NCI-H446 (cell line): Measurements from ENCODE around the gene GABRR2.
"Not testable (repeated sequence)": the region's sequence is repeated elsewhere in the genome, so short reads cannot be mapped to it uniquely, and the experiment has no call there.

Source experiments
- DNase-seq, 2 experiments: peaks; one replicate each; lab custom pipeline; 2025; lab: John Stamatoyannopoulos, UW

GABRR2 gene

DNA sequence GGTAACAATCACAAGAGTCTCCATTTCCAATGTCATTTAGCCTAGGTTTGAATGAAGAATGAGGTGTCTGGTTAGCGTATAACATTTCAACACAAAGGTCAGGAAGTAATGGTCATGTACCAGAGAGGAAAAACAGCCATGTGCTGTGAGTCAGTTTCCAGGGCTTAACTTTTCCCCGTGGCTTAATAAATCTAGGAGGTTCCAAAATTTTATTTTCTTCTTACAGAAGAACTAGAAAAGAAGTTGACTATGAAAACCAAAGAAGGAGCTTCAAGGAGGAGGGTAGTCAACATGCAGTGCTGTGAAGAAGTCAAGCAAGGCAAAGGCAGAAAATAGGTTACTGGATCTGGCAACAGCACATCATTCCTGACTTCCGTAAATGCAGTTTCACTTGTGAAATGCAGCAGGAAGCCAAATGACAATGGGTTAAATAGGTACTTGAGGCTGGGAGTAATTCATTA is 8.4 kb upstream of the GABRR2 start:
- DNase-seq, result no peak

DNA sequence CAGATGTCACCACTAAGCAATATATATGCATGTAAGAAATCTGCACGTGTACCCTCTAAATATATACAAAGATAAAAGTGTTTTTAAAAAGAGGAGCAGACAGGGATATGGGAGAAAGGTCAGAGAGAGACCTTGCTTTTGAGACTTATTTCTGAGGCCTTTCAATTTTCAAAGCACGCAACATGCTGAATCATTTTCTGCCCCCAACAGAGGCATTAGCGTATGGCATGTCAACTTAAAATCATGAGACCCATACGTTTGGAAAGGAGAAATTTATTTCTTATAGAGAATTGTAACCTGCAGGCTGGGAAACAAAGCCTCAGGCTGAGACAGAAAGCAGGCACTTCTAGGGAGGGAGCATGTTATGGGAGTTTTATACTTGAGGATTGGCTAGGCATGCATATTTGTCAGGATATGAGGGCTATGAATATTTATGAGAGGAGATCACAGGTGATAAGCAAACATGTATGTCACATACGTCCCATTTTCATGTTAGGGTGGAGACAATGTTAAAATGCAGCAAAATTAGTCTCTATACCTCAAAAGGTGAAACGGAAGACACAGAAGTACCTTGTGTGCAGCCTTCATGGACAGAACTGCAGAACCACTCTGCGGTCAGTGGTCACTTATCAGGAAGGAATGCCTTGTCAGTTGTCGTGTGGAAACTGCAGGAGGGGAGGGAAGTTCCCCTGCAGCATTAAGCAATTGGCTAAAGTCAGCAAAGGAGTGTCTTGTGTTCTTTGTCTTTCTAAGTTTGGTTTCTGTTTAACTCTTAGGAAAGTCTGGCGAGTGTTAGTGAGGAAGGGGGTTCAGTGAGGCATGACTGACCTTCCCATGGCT is 6.3 kb upstream of the GABRR2 start:
- DNase-seq, result no peak

DNA sequence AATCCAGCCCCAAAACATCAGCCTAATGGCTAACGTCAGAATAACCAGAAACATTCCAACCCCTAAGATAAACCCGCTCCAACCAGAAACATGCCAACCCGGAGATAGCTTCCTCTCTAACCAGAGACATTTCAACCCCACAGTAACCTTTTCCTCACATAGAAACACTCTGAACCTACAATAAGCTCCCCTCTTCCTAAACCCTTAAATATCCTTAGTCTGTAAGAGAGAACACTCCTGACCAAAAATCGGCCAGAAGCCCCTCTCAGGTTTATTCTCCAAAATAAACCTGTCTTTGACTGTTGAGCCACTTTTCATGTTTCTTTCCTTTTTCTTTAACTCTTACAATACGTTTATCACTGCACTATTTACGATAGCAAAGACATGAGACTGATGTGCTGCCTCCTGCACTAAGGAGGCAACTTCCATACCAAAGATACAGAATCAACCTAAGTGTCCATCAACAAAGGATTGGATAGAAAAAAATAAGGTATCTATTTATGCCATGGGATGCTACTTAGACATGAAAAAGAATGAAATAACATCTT is 5.0 kb upstream of the GABRR2 start:
- no peak for DNase-seq

DNA sequence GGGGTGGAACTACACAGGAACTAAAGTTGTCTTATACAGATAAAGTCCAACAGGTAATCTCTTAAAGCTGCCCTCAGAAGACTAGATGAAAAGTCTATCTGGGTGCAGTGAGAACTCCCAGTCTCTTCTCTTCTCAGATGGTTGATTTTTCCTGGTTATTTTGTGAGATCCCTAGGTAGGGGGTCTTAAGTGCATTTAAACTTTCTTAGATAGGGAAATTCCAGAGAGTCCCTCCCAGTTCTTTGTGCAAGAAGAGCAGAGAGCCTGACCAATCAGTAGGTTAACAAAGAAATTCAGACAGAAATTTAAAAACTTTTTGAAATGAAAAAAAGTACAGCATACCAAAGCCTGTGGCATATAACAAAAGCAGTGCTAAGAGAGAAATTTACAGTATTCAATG is 2.0 kb upstream of the GABRR2 start:
- DNase-seq, result no peak

DNA sequence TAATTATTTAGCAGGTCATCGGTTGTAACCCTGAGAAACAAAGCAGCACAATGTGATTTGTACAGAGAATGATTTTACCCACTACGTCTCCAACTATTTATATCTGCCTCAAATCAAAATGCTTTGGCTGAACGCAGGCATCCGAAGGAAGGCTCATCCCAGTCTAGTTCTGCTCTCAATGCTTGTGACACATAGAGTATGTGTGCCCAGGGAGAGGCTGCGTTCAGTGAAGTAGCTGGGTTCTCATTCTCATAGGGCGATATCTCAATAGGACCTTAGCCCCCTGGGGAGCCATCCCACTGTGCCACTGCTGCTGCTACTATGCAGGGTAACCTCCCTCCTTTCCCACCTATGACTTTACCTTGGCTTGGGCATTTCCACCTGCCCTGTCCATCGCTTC is 407 bp downstream of the GABRR2 start:
- no peak for DNase-seq

DNA sequence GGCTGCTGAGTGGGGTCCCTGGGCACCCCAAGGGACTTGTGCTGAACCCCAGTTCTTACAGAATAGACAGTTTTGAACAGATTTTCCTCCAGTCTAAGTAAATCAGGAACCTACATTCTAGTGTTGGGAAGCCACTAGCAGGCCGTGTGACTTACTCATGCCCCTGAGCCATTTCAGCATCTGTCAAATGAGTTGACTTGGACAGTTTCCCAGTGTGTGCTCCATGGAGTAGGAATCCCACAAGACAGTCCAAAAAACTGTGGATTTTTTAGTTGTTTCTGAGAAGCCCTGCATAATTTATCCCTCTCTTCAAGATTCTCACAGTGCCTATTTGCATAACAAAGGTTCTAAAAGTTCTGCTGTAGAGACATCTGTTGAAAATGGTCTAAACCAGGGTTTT is 2.1 kb downstream of the GABRR2 start:
- peak; percentile 68 to 90 for DNase-seq

DNA sequence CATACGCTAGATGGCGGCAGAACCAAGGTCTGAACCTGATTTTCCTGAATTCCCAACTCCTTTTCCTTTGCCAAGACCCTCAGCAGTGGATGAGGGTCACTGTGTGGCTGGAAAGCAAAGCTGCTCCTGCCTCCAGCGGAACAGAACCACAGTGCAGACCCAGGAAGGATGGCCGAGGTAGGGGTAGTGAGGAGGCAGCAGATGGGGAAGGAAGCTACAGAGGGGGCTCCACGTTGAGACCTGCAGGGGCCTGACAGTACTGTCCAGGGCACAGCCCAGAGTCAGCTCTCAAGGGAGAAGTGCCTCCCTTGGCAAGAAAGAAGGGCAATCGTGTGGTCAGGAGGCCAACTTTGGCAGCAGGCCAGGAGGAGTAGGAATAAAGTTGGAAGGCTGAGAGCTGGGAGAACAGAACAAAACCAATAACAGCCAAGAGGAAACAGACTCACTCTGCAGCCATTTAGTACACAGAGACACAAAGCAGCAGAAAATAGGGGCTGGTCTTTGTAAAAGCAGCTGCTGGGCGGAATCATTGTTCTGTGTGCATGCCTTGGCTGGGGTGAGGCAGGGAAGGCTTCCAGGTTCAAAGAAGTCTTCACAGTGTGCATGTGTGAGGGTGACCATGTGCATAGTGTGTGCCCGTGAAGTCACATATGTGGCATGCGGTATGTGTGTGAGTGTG is 3.1 kb downstream of the GABRR2 start:
- peak; percentile 12 to 47 for DNase-seq

DNA sequence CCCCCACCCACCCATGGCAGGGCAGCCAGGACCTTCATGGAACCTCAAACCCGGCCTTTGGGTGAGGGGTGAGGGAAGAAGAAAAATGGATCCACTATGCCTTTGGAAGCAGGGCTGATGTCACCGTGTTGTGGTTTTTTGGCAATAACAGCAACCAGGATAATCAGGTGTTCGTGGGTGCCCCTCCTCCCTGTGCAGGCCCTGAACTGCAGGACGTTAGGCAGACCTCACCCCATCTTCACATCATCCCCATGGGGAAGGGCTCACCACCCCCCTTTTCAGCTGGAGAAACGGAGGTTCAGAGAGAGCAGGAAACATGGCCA is 3.6 kb downstream of the GABRR2 start:
- no peak for DNase-seq

DNA sequence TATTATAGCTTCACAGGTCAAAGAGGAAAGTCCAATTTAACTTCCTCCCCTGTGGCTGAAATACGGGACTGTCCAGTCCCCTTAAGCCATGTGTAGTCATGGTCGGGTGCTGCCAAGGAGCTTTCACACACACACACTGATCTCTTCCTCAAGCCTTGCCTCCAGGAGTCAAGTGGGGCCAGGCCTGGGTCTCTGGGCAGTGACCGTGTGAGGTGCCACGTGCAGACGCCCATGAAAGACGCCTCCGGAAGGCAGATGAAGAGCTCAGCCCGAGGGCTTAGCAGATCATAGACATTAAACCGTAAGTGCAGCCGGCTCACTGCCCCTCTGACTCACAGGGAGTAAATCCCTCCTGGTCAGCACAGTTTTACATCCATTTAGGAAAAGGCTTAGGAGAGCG is 4.2 kb downstream of the GABRR2 start:
- no peak for DNase-seq

DNA sequence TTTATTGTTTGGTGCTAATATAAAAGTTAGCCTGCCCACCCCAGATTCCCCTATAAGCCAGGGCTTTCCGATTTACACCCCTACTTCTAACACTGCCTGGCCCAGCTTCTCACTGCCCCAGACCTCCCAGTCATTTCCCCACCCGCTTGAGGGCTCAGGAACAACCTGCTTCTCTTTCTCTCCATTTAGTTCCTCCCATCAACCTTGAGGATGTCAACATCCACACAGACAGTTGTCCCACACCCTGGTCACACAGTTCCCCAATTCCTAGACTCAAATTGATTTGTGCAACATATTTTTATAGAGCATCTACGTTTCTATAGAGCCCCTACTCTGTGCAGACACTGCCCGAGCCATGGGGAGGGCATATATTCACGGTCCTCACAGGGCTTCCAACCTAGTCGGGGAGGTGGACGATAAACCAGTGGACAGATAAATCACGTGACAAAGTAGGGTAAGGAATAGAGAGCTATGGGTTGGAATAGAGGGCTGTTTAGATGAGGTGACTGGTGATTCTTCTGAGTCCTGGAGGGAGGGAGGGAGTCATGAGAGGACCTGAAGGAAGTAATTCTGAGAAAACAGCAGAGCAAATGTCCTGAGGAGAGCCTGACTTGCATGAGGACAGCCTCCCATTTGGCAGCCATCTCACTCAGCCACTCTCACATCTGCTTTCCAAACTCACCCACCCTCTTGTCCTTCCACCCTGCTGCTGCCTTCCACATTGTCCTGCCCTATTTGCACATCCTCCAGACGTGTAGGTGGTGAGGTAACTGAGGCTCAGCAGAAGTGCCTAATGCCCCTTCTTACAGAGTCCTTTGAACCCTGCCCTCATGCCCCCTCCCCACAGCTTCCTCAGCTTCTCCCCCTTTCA is 6.3 kb downstream of the GABRR2 start:
- no peak for DNase-seq

DNA sequence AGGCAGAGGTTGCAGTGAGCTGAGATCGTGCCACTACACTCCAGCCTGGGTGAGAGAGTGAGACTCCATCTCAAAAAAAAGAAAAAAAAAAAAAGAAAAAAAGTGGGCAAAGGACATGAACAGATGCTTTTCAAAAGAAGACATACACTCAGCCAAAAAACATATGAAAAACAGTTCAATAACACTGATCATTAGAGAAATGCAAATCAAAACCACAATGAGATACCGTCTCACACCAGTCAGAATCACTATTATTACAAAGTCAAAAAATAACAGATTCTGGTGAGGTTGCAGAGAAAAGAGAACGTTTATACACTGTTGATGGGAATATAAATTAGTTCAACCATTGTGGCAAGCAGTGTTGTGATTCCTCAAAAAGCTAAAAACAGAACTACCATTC is 10.6 kb downstream of the GABRR2 start:
- DNase-seq, result not testable (repeated sequence)

DNA sequence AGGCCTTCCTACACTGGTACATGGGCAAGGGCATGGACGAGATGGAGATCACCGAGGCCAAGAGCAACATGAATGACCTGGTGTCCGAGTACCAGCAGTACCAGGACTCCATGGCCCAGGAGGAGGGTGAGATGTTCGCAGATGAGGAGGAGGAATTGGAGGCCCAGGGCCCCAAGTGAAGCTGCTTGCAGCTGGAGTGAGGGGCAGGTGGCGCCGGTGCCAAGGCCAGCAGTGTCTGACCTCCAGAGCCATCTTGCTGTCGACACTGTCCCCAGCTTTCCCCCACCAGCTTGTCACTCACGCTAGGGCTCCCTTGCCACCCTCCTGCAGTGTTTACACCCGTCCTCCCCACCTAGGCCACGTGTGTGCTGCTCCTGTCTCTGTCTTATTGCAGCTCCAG is 12.2 kb downstream of the GABRR2 start:
- no peak for DNase-seq

DNA sequence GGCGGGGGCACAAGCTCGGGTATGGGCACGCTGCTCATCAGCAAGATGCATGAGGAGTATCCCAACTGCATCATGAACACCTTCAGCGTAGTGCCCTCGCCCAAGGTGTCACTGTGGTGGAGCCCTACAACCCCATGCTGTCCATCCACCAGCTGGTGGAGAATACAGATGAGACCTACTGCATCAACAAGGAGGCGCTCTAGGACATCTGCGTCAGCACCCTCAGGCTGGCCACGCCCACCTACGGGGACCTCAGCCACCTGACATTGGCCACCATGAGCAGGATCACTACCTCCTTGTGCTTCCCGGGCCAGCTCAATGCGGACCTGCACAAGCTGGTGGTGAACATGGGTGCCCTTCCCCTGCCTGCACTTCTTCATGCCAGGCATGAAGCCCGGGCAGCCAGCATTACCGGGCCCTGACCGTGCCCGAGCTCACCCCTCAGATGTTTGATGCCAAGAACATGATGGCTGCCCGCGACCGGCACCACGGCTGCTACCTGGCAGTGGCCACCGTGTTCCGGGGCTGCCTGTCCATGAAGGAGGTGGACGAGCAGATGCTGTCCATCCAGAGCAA is 12.8 kb downstream of the GABRR2 start:
- no peak for DNase-seq

DNA sequence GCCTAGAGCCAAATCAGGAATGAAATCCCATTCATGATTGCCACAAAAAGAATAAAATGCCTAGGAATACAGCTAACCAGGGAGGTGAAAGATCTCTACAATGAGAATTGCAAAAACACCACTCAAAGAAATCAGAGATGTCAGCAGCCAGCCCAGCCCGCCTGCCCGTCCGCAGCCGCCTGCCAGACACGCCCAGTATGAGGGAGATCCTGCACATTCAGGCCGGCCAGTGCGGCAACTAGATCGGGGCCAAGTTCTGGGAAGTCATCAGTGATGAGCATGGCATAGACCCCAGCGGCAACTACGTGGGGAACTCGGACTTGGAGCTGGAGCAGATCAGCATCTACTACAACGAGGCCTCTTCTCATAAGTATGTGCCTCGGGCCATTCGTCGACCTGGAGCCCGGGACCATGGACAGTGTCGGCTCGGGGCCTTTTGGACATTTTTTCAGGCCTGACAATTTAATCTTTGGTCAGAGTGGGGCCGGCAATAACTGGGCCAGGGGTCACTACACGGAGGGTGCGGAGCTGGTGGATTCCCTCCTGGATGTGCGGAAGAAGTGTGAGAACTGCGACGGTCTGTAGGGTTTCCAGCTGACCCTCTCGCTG is 13.4 kb downstream of the GABRR2 start:
- no peak for DNase-seq

DNA sequence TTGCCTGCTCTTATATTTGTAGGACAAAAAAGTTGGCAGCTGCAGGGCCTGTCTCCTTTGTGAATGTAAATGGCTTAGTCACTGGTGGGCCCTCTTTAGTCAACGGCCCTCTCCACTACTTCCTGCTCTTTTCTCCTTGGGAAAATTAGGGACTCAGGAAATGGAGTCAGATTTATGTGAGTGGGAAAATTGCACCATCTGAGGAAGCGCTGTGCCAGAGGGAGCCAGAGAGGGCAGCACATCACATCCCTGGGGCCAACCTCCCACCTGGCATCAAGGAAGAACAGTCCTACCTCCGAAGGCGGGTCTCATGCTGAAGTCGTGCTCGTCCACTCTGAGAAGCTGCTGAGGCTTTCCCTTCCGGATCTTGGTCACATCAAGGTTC is 15.6 kb downstream of the GABRR2 start:
- no peak for DNase-seq

DNA sequence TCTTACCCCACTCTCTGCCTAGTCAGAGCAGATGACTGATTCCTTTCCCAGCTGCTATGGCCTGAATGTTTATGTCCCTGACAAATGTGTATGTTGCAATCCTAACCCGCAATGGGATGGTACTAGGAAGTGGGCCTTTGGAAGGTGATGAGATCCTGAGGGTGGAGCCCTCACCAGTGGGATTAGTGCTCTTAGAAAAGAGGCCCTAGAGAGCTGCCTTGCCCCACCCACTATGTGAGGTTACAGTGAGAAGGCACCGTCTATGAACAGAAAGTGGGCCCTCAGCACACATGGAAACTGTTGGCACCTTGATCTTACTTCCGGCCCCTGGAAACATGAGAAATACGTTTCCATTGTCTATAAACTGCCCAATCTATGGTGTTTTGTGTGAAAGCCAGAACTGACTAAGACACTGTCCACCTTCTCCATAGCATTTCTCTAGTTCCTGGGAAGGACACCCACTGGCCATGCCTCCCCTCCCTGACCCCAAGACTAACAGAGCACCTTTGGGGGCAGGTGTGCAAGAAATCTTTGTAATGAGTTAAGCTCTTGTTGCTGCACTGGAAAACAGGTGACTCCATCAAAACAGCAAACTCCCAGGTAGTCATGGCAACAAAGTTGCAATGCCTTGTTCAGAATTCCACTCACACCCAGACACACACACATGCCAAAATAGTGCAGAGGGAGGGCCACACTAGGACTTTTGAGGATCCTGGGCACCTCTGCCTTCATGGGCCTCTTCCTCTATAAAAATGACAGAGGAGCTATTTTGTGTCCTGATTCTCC is 16.2 kb downstream of the GABRR2 start:
- no peak for DNase-seq

DNA sequence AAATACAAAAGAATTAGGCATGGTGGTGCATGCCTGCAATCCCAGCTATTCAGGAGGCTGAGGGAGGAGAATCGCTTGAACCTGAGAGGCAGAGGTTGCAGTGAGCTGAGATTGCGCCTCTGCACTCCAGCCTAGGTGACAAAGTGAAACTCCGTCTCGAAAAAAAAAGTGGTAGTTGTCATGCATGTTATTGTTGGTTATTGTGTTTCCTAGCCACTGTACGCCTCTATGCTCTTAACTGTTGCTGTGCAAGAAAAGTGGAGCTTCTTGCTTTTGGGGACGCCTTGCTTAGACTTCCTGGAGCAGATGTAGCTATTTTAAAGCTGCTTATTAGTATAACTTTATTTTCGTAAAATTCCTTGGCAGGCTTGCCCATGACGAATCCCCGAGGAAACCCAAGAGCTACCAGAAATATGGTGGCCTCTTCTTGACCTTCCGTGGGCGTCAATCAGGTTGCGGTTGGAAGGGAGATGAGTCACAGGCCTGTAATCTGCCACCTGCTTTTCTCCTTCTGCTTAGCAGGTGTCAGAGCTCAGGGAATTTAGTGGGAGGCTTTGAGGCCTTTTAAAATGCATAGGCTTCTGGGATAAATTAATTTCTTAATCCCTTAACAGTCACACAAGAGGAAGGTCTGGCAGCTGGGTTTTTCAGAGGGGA is 17.3 kb downstream of the GABRR2 start:
- peak in 1 of 2 experiments; percentile 6 for DNase-seq

DNA sequence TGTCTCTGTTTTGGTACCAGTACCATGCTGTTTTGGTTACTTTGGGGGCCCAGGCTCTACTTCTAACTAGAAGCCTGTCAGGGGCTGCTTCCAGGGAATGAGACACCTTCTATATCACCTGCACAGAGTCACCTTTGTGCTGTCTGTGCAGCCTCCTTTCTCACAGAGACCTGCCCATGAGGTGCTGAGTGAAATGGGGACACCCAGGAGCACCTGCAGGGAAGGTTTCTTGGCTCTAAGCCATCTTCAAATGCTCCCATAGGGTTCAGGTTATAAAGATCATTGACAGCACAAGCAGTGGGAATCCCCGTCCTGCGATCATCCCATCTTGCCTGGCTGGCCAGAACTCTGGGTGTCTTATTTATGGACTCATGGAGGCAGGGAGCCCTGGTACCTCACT is 19.1 kb downstream of the GABRR2 start:
- no peak for DNase-seq

DNA sequence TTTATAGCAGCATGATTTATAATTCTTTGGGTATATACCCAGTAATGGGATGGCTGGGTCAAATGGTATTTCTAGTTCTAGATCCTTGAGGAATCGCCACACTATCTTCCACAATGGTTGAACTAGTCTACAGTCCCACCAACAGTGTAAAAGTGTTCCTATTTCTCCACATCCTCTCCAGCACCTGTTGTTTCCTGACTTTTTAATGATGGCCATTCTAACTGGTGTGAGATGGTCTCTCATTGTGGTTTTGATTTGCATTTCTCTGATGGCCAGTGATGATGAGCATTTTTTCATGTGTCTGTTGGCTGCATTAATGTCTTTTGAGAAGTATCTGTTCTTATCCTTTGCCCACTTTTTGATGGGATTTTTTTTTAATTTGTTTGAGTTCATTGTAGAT is 20.0 kb downstream of the GABRR2 start:
- not testable (repeated sequence) for DNase-seq

DNA sequence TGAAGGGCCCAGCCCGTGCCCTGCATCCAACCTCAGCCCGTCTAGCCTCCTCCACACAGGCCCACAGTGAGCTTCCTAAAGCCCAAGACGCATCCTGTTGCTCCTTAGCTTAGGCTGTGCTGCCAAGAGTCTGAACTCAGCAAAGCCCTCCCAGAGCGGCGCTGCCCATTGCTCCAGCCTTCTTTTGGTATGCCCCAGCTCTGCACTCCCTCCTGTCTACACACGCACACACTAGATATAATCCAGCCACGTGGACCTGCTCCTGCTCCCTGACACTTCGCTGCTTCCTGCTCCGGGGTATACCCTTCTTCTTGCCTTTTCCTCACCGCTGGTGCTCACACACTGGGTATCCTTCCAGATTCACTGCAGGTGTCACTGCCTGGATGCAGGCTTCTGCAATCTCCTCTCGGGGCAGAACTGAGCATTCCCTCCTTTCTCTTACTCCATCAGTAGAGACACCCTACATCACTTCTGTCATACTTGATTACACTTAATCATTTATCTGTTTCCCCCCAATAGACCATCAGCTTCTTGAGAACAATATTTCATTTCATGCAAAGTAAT is 23.8 kb downstream of the GABRR2 start:
- DNase-seq, result no peak
